ENCODE results near the gene SLA2.

The SLA2 gene

GRCh38 chr20:36587388-36588070, 58.5 kb downstream of the SLA2 start:
- TF ChIP-seq MAX (IDR thresholded peaks at IDR 0.05; ENCODE audit: low read depth, low read length) (no peak), CTCF (IDR thresholded peaks at IDR 0.05; ENCODE audit: low read depth, low read length) (no peak), MYC (IDR thresholded peaks at IDR 0.05; ENCODE audit: low read depth, low read length) (no peak), POLR2A (IDR thresholded peaks at IDR 0.05; ENCODE audit: extremely low read depth, insufficient read length) (no peak)
- no peak overlapping the region for H3K4me3 ChIP-seq (ENCODE audit: low read depth, low read length)
- no peak for DNase-seq (ENCODE audit: low read depth)

GRCh38 chr20:36585410-36586125, 60.4 kb downstream of the SLA2 start:
- no peak for TF ChIP-seq MYC (IDR thresholded peaks at IDR 0.05; ENCODE audit: low read depth, low read length)
- TF ChIP-seq CTCF (IDR thresholded peaks at IDR 0.05; ENCODE audit: low read depth, low read length): no peak
- no peak for TF ChIP-seq MAX (IDR thresholded peaks at IDR 0.05; ENCODE audit: low read depth, low read length)
- TF ChIP-seq POLR2A (IDR thresholded peaks at IDR 0.05; ENCODE audit: extremely low read depth, insufficient read length): no peak
- H3K4me3 ChIP-seq (ENCODE audit: low read depth, low read length): no peak overlapping the region
- DNase-seq (ENCODE audit: low read depth): peak; percentile 87

- no peak overlapping the region for H3K4me3 ChIP-seq (ENCODE audit: low read depth, low read length)
- DNase-seq (ENCODE audit: low read depth): no peak
- TF ChIP-seq CTCF (IDR thresholded peaks at IDR 0.05; ENCODE audit: low read depth, low read length) (no peak), MYC (IDR thresholded peaks at IDR 0.05; ENCODE audit: low read depth, low read length) (no peak), POLR2A (IDR thresholded peaks at IDR 0.05; ENCODE audit: extremely low read depth, insufficient read length) (no peak), MAX (IDR thresholded peaks at IDR 0.05; ENCODE audit: low read depth, low read length) (no peak)
Measured at GRCh38 chr20:36584018-36584481, 61.9 kb downstream of the SLA2 start.

GRCh38 chr20:36582821-36583220, 63.2 kb downstream of the SLA2 start:
- TF ChIP-seq MAX (IDR thresholded peaks at IDR 0.05; ENCODE audit: low read depth, low read length): no peak
- no peak for DNase-seq (ENCODE audit: low read depth)
- H3K4me3 ChIP-seq (ENCODE audit: low read depth, low read length): no peak overlapping the region

GRCh38 chr20:36582322-36582721, 63.7 kb downstream of the SLA2 start:
- no peak overlapping the region for H3K4me3 ChIP-seq (ENCODE audit: low read depth, low read length)
- no peak for TF ChIP-seq MYC (IDR thresholded peaks at IDR 0.05; ENCODE audit: low read depth, low read length)
- no peak for TF ChIP-seq POLR2A (IDR thresholded peaks at IDR 0.05; ENCODE audit: extremely low read depth, insufficient read length)
- TF ChIP-seq MAX (IDR thresholded peaks at IDR 0.05; ENCODE audit: low read depth, low read length): no peak
- no peak for TF ChIP-seq CTCF (IDR thresholded peaks at IDR 0.05; ENCODE audit: low read depth, low read length)
- DNase-seq (ENCODE audit: low read depth): no peak

- H3K4me3 ChIP-seq (ENCODE audit: low read depth, low read length): no peak overlapping the region
- DNase-seq (ENCODE audit: low read depth): no peak
Measured at GRCh38 chr20:36579996-36580545, 65.9 kb downstream of the SLA2 start.

More at GRCh38 chr20:36579996-36580545, 65.9 kb downstream of the SLA2 start:
- no peak for TF ChIP-seq MYC (IDR thresholded peaks at IDR 0.05; ENCODE audit: low read depth, low read length)
- no peak for TF ChIP-seq CTCF (IDR thresholded peaks at IDR 0.05; ENCODE audit: low read depth, low read length)
- no peak for TF ChIP-seq POLR2A (IDR thresholded peaks at IDR 0.05; ENCODE audit: extremely low read depth, insufficient read length)
- no peak for TF ChIP-seq MAX (IDR thresholded peaks at IDR 0.05; ENCODE audit: low read depth, low read length)
